RWPE2 (cell line): ENCODE results near the gene TP53AIP1.

Experiments
- ATAC-seq: fragments of 200-7000 bp; cut with Tn5 transposase; 3 replicates; pipeline ENCODE4 v1.9.1; 2021; ENCODE audit warnings: low read depth
- DNase-seq: peaks from one replicate; pipeline ENCODE4 v3.0.0-alpha.2; 2020; ENCODE audit warnings: low spot score
- H3K27ac ChIP-seq: fragments of 450-650 bp; 2 replicates; pipeline ENCODE4 v1.5.1; 2017; ENCODE audit warnings: mild to moderate bottlenecking; ENCODE audit not compliant: poor library complexity, severe bottlenecking
- H3K27me3 ChIP-seq: fragments of 250-450 bp; sonication (Bioruptor Pico); 2 replicates; pipeline ENCODE4 v1.5.1; 2021; ENCODE audit warnings: mild to moderate bottlenecking, moderate library complexity; ENCODE audit not compliant: insufficient read depth, poor library complexity, severe bottlenecking
- H3K36me3 ChIP-seq: fragments of 250-450 bp; sonication (Bioruptor Pico); 2 replicates; pipeline ENCODE4 v1.5.1; 2020; ENCODE audit warnings: low read depth, mild to moderate bottlenecking, moderate library complexity
- H3K4me1 ChIP-seq: fragments of 250-450 bp; sonication (Bioruptor Pico); 2 replicates; pipeline ENCODE4 v1.5.1; 2021; ENCODE audit warnings: mild to moderate bottlenecking, moderate library complexity; ENCODE audit not compliant: insufficient read depth, poor library complexity, severe bottlenecking
- H3K4me3 ChIP-seq: fragments of 250-450 bp; sonication (Bioruptor Pico); 2 replicates; pipeline ENCODE4 v1.5.1; 2021; ENCODE audit warnings: mild to moderate bottlenecking, moderate library complexity; ENCODE audit not compliant: severe bottlenecking
- H3K9me3 ChIP-seq: fragments of 250-450 bp; sonication (Bioruptor Pico); 2 replicates; pipeline ENCODE4 v1.5.1; 2021; ENCODE audit warnings: mild to moderate bottlenecking, moderate library complexity; ENCODE audit not compliant: severe bottlenecking
- CTCF ChIP-seq: fragments of 450-650 bp; IDR thresholded peaks from one replicate; pipeline ENCODE4 v1.5.1; 2017; ENCODE audit warnings: mild to moderate bottlenecking, moderate library complexity; ENCODE audit not compliant: poor library complexity, severe bottlenecking

The TP53AIP1 gene

GRCh38 chr11:128890216-128890542 is 52.5 kb downstream of the TP53AIP1 start:
- ATAC-seq: no peak
- Histone ChIP-seq H3K27me3 (no peaks in the 10 kb centered on the region), H3K4me1 (peaks cover 3% of the 10 kb centered on the region), H3K9me3 (no peaks in the 10 kb centered on the region), H3K4me3 (peak overlapping the region; percentile 28), H3K36me3 (no peaks in the 10 kb centered on the region), H3K27ac (no peak overlapping the region)
- no peak for DNase-seq
- no peak for TF ChIP-seq CTCF

- Histone ChIP-seq H3K27me3 (no peaks in the 10 kb centered on the region), H3K4me1 (peaks cover 3% of the 10 kb centered on the region), H3K9me3 (no peaks in the 10 kb centered on the region), H3K27ac (no peak overlapping the region), H3K4me3 (no peak overlapping the region), H3K36me3 (no peaks in the 10 kb centered on the region)
- no peak for TF ChIP-seq CTCF
- DNase-seq: no peak
- no peak for ATAC-seq
Observed at GRCh38 chr11:128889657-128890213, 52.9 kb downstream of the TP53AIP1 start.

- ATAC-seq (peak; percentile 37; the same call in 2 of the 3 replicates), DNase-seq (no peak)
- Histone ChIP-seq H3K4me3 (no peak overlapping the region), H3K9me3 (no peaks in the 10 kb centered on the region), H3K27me3 (no peaks in the 10 kb centered on the region), H3K27ac (no peak overlapping the region), H3K36me3 (no peaks in the 10 kb centered on the region), H3K4me1 (peaks cover 3% of the 10 kb centered on the region)
- peak; percentile 58 for TF ChIP-seq CTCF
Observed at GRCh38 chr11:128888034-128888985, 54.4 kb downstream of the TP53AIP1 start.

GRCh38 chr11:128886406-128887124 is 56.1 kb downstream of the TP53AIP1 start:
- H3K36me3 ChIP-seq: no peaks in the 10 kb centered on the region
- TF ChIP-seq CTCF: peak; percentile 65
- no peak overlapping the region for H3K4me3 ChIP-seq
- no peaks in the 10 kb centered on the region for H3K27me3 ChIP-seq
- no peak for DNase-seq
- peaks cover 3% of the 10 kb centered on the region for H3K4me1 ChIP-seq
- peak; percentile 57 for ATAC-seq
- H3K27ac ChIP-seq: no peak overlapping the region
- H3K9me3 ChIP-seq: no peaks in the 10 kb centered on the region
